ENCODE data around the gene RGS1. TPM values are rescaled to one million over a fixed set of nuclear protein-coding genes. Genes with fewer than 3 reads are reported as not detected.

RGS1 gene
- total RNA-seq, 5 donors from 2014 or later (not counting 1 experiment from before 2014, with no cell fraction given), result 7.1 to 439 (median 15.3) TPM

DNA sequence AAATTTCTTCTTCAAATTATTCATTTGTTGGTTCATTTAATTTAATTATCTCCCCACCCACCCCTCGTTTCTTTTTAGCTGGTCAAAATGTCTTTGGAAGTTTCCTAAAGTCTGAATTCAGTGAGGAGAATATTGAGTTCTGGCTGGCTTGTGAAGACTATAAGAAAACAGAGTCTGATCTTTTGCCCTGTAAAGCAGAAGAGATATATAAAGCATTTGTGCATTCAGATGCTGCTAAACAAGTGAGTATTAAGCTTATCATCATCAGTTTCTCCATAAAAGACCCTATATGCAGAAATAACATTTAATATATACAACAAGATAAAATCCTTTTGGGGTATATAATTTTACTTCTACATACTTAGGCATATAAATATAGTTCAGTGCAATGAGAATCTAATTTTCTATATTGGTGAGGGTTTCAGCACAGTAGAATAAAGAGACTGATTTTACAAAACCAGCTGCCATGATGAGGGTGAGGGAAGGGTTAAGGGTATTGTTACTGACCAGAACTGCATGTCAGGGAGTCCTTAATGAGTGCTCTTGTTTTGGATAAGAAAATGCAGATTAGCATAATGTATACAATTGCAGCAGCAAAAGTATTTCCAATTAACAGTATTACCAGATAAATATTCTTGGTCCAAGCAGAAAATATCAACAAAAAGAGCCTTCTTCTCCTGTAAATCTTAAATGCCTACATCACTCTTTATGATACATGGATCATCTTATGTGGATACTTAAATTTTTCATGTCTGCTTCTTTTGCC lies 2.8 kb downstream of the RGS1 start:
- POLR2A ChIA-PET, result interaction anchor here (0.6 to 3.2 kb wide), 16 partner anchors 17 to 432 kb away, joined by 3 to 31 read pairs (median 6); no protein-coding TSS in a partner anchor
- H3K27ac Mint-ChIP-seq, result peak overlapping the region; percentile 36 to 44

DNA sequence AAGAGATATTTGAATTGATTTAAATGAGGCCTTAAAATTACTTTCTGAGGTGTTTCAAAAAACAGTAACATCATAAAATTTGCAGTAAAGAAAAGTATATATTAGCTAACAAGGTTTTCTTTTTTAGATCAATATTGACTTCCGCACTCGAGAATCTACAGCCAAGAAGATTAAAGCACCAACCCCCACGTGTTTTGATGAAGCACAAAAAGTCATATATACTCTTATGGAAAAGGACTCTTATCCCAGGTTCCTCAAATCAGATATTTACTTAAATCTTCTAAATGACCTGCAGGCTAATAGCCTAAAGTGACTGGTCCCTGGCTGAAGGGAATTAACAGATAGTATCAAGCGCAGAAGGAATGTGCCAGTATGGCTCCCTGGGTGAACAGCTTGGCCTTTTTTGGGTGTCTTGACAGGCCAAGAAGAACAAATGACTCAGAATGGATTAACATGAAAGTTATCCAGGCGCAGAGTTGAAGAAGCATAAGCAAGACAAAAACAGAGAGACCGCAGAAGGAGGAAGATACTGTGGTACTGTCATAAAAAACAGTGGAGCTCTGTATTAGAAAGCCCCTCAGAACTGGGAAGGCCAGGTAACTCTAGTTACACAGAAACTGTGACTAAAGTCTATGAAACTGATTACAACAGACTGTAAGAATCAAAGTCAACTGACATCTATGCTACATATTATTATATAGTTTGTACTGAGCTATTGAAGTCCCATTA lies 3.6 kb downstream of the RGS1 start:
- peaks cover 0 to 1% of the 10 kb centered on the region in 2 donors for H3K27me3 Mint-ChIP-seq
- peak overlapping the region; percentile 75 to 90 (median 81) for H3K4me3 Mint-ChIP-seq
- Histone ChIP-seq H3K27me3 (replicated peaks in 1 of 2; ENCODE audit: control insufficient read depth in 2 of 2, extremely low read depth in 1 of 2, insufficient read depth in 2 of 2, low read length in 1 of 2) (no peaks in the 10 kb centered on the region), H3K36me3 (ENCODE audit: control insufficient read depth in 2 of 2, extremely low read depth in 1 of 2, insufficient read depth in 1 of 2, low read length in 1 of 2) (no peaks in the 10 kb centered on the region), H3K9me3 (no peaks in the 10 kb centered on the region), H3K27ac (ENCODE audit: low read length) (peak overlapping the region; percentile 14), H3K4me3 (ENCODE audit: control insufficient read depth in 1 of 2, extremely low read depth in 1 of 2, low read length in 1 of 2) (no peak overlapping the region), H3K4me1 (ENCODE audit: control insufficient read depth in 1 of 2, extremely low read depth in 1 of 2, insufficient read depth in 2 of 2, low read length in 2 of 2) (peaks cover 5 to 46% of the 10 kb centered on the region in 2 experiments)
- no peaks in the 10 kb centered on the region for H3K9me3 Mint-ChIP-seq
- POLR2A ChIA-PET, result interaction anchor here (0.5 to 3.2 kb wide), 11 partner anchors 8 to 1564 kb away, joined by 3 to 31 read pairs (median 4); no protein-coding TSS in a partner anchor
- CTCF ChIA-PET, result interaction anchor here (0.5 to 4.5 kb wide), 10 partner anchors 28 to 226 kb away, joined by 3 to 28 read pairs (median 8); no protein-coding TSS in a partner anchor
- WGBS (ENCODE audit: insufficient coverage), result 83% methylated on average over 1 of the region's 6 CpGs
- peak in 2 of 35 experiments; percentile 23 to 42 for DNase-seq
- H3K36me3 Mint-ChIP-seq, result peaks cover 33% of the 10 kb centered on the region
- H3K27ac Mint-ChIP-seq, result peak overlapping the region; percentile 29 to 44
- ATAC-seq (replicated peaks in 1 of 4), result peak in 1 of 4 experiments; percentile 15
- H3K4me1 Mint-ChIP-seq, result peaks cover 40 to 58% (median 56%) of the 10 kb centered on the region in 3 donors

More for the DNA sequence above, 2.8 kb downstream of the RGS1 start:
- Mint-ChIP-seq H3K27me3 (peaks cover 0 to 1% of the 10 kb centered on the region in 2 donors), H3K4me1 (peaks cover 48 to 67% (median 65%) of the 10 kb centered on the region in 3 donors), H3K9me3 (no peaks in the 10 kb centered on the region), H3K36me3 (peaks cover 33% of the 10 kb centered on the region), H3K4me3 (peak overlapping the region; percentile 75 to 90 (median 81))
- no peak for ATAC-seq (replicated peaks in 1 of 4)
- no peaks in the 10 kb centered on the region for H3K36me3 ChIP-seq (ENCODE audit: control insufficient read depth in 2 of 2, extremely low read depth in 1 of 2, insufficient read depth in 1 of 2, low read length in 1 of 2)
- H3K27me3 ChIP-seq (replicated peaks in 1 of 2; ENCODE audit: control insufficient read depth in 2 of 2, extremely low read depth in 1 of 2, insufficient read depth in 2 of 2, low read length in 1 of 2), result no peaks in the 10 kb centered on the region
- WGBS (ENCODE audit: insufficient coverage), result no CpG with 5 or more reads among the region's 1 CpG
- peaks cover 10 to 52% of the 10 kb centered on the region in 2 experiments for H3K4me1 ChIP-seq (ENCODE audit: control insufficient read depth in 1 of 2, extremely low read depth in 1 of 2, insufficient read depth in 2 of 2, low read length in 2 of 2)
- H3K27ac ChIP-seq (ENCODE audit: low read length), result no peak overlapping the region
- no peaks in the 10 kb centered on the region for H3K9me3 ChIP-seq
- no peak for DNase-seq
- no peak overlapping the region for H3K4me3 ChIP-seq (ENCODE audit: control insufficient read depth in 1 of 2, extremely low read depth in 1 of 2, low read length in 1 of 2)
- CTCF ChIA-PET, result interaction anchor here (0.9 to 4.5 kb wide), 8 partner anchors 17 to 103 kb away, joined by 3 to 28 read pairs (median 8); no protein-coding TSS in a partner anchor

DNA sequence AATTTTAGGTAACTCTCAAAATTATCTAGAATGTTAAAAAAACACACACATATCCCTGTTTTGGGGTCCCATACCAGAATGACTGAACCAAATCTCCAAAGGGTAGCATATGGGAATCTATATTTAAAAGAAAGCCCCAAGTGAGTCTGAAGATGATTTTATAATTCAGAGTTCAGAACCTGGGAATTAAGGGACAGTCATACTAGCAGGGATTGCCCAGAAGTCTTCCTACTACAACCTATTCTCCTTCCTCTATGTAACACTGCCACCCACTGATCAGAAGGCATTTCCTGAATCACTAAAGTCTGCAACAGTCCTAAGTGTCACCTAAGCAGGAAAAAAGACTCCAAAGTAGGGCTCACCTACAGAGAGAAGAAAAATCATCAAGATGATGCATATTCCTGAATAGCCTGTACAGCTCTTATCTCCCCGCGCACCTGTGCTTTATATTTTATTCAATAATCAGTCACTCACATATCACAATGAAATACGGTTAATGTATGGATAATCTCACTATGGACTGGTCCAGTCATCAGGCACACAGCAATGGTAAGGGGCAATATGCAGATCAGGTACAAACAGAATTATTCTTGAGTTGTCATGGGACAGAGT lies 4.9 kb downstream of the RGS1 start:
- H3K4me1 Mint-ChIP-seq, result peaks cover 33 to 48% (median 46%) of the 10 kb centered on the region in 3 donors

DNA sequence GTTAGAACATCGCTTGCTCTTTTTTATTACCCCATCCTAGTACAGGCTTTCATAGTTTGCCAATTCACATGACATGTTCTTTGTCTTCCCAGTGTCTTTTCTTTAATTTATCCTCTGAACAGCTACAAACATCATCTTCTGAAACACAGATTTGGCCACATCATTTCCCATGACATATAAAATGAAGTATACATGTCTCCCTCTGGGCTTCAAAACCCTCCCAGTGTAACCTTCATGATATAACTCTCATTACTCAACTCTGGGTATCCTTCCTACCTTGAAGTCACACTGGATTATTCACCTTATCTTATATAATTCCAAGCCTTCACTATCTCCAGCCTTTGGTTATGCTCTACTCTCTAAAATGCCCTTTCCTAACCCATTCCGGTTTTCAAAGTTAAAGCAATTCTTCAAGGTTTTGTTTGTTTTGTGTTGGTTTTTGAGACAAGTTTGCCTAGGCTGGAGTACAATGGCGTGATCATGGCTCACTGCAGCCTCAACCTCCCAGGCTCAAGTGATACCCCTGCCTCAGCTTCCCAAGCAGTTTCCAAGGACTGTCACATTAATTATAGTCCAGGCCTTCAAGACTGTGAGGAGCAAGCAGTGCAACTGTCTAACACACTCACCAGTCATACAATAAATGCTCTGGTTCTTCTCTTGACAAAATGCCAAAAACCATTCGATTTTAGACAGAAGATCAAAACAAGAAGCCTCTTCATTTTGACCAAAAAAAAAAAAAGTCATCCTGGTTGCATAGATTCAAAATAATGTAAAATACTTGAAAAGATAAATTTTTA lies 5.8 kb downstream of the RGS1 start:
- Mint-ChIP-seq H3K27ac (no peak overlapping the region), H3K36me3 (peaks cover 30% of the 10 kb centered on the region), H3K27me3 (peaks cover 1 to 6% of the 10 kb centered on the region in 2 donors), H3K4me1 (peaks cover 26 to 42% (median 40%) of the 10 kb centered on the region in 3 donors), H3K4me3 (no peak overlapping the region), H3K9me3 (no peaks in the 10 kb centered on the region)
- peak in 1 of 4 experiments; percentile 11 for ATAC-seq (replicated peaks in 1 of 4)
- POLR2A ChIA-PET, result no interaction called here
- WGBS (ENCODE audit: insufficient coverage), result 81% methylated on average over 2 of the region's 4 CpGs
- no peaks in the 10 kb centered on the region for H3K9me3 ChIP-seq
- H3K27ac ChIP-seq (ENCODE audit: low read length), result no peak overlapping the region
- no peak overlapping the region for H3K4me3 ChIP-seq (ENCODE audit: control insufficient read depth in 1 of 2, extremely low read depth in 1 of 2, low read length in 1 of 2)
- no peak for DNase-seq
- no peaks in the 10 kb centered on the region for H3K27me3 ChIP-seq (replicated peaks in 1 of 2; ENCODE audit: control insufficient read depth in 2 of 2, extremely low read depth in 1 of 2, insufficient read depth in 2 of 2, low read length in 1 of 2)
- H3K36me3 ChIP-seq (ENCODE audit: control insufficient read depth in 2 of 2, extremely low read depth in 1 of 2, insufficient read depth in 1 of 2, low read length in 1 of 2), result no peaks in the 10 kb centered on the region
- peaks cover 2 to 32% of the 10 kb centered on the region in 2 experiments for H3K4me1 ChIP-seq (ENCODE audit: control insufficient read depth in 1 of 2, extremely low read depth in 1 of 2, insufficient read depth in 2 of 2, low read length in 2 of 2)
- CTCF ChIA-PET, result interaction anchor here (0.6 to 4.5 kb wide), 8 partner anchors 35 to 107 kb away, joined by 3 to 28 read pairs (median 6); no protein-coding TSS in a partner anchor

More for the DNA sequence above, 4.9 kb downstream of the RGS1 start:
- peak in 7 of 35 experiments; percentile 4 to 68 (median 7) for DNase-seq
- Histone ChIP-seq H3K4me1 (ENCODE audit: control insufficient read depth in 1 of 2, extremely low read depth in 1 of 2, insufficient read depth in 2 of 2, low read length in 2 of 2) (peaks cover 4 to 36% of the 10 kb centered on the region in 2 experiments), H3K27ac (ENCODE audit: low read length) (no peak overlapping the region), H3K9me3 (no peaks in the 10 kb centered on the region), H3K36me3 (ENCODE audit: control insufficient read depth in 2 of 2, extremely low read depth in 1 of 2, insufficient read depth in 1 of 2, low read length in 1 of 2) (no peaks in the 10 kb centered on the region), H3K27me3 (replicated peaks in 1 of 2; ENCODE audit: control insufficient read depth in 2 of 2, extremely low read depth in 1 of 2, insufficient read depth in 2 of 2, low read length in 1 of 2) (no peaks in the 10 kb centered on the region), H3K4me3 (ENCODE audit: control insufficient read depth in 1 of 2, extremely low read depth in 1 of 2, low read length in 1 of 2) (no peak overlapping the region)
- WGBS (ENCODE audit: insufficient coverage), result no CpG with 5 or more reads among the region's 3 CpGs
- Mint-ChIP-seq H3K36me3 (peaks cover 33% of the 10 kb centered on the region), H3K9me3 (no peaks in the 10 kb centered on the region), H3K27me3 (peaks cover 1 to 6% of the 10 kb centered on the region in 2 donors), H3K27ac (peak overlapping the region in 1 of 2 donors; percentile 57), H3K4me3 (peak overlapping the region in 2 of 3 donors; percentile 35 to 61)
- ChIA-PET POLR2A (interaction anchor here in 1 of 2 donors (2.7 kb wide), 1 partner anchor 41 kb away, joined by 15 read pairs; no protein-coding TSS in a partner anchor), CTCF (interaction anchor here (0.6 to 4.5 kb wide), 7 partner anchors 30 to 106 kb away, joined by 3 to 28 read pairs (median 5); no protein-coding TSS in a partner anchor)
- peak; percentile 29 to 44 (median 38) for ATAC-seq (replicated peaks in 1 of 4)

DNA sequence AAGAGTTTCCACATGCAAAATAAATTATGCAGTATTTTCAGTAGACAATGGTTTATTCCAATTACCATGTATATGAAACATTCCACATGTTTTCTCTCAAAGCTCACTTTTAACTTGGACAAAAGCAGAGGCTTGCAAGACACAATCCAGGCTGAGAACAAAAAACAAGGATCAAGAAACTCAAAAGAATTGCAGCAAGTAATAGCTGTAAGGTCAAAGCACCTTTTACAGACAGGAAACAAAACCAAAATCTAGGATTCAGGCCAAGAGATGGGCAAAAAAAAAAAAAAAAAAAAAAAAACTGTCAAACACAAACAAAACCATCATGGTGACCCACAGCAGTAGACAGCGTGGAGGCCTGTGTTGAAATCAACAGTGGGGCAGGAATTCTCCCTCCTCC lies 9.3 kb downstream of the RGS1 start:
- H3K4me3 ChIP-seq (ENCODE audit: control insufficient read depth in 1 of 2, extremely low read depth in 1 of 2, low read length in 1 of 2), result no peak overlapping the region
- no peak overlapping the region for H3K27ac Mint-ChIP-seq
- DNase-seq (no peak), ATAC-seq (replicated peaks in 1 of 4) (no peak)
- ChIA-PET POLR2A (interaction anchor here (0.6 to 0.7 kb wide), 2 partner anchors 29 to 1042 kb away, joined by 5 to 12 read pairs; no protein-coding TSS in a partner anchor), CTCF (interaction anchor here (0.6 to 0.7 kb wide), 2 partner anchors 40 to 107 kb away, joined by 3 to 5 read pairs; no protein-coding TSS in a partner anchor)
- H3K9me3 Mint-ChIP-seq, result no peaks in the 10 kb centered on the region
- H3K9me3 ChIP-seq, result no peaks in the 10 kb centered on the region
- peaks cover 0 to 10% (median 8%) of the 10 kb centered on the region in 3 donors for H3K4me1 Mint-ChIP-seq
- H3K36me3 ChIP-seq (ENCODE audit: control insufficient read depth in 2 of 2, extremely low read depth in 1 of 2, insufficient read depth in 1 of 2, low read length in 1 of 2), result no peaks in the 10 kb centered on the region
- no peaks in the 10 kb centered on the region for H3K27me3 ChIP-seq (replicated peaks in 1 of 2; ENCODE audit: control insufficient read depth in 2 of 2, extremely low read depth in 1 of 2, insufficient read depth in 2 of 2, low read length in 1 of 2)
- no peak overlapping the region for H3K27ac ChIP-seq (ENCODE audit: low read length)
- H3K4me1 ChIP-seq (ENCODE audit: control insufficient read depth in 1 of 2, extremely low read depth in 1 of 2, insufficient read depth in 2 of 2, low read length in 2 of 2), result peaks cover 0 to 3% of the 10 kb centered on the region in 2 experiments
- H3K36me3 Mint-ChIP-seq, result no peaks in the 10 kb centered on the region
- peaks cover 3 to 6% of the 10 kb centered on the region in 2 donors for H3K27me3 Mint-ChIP-seq
- H3K4me3 Mint-ChIP-seq, result no peak overlapping the region
- no CpG with 5 or more reads among the region's 1 CpG for WGBS (ENCODE audit: insufficient coverage)

All from T-cell (primary cell).